ENCODE data around the gene CNN3.
"Not testable (repeated sequence)": the region's sequence is repeated elsewhere in the genome, so short reads cannot be mapped to it uniquely, and the experiment has no call there.

CNN3 gene

DNA sequence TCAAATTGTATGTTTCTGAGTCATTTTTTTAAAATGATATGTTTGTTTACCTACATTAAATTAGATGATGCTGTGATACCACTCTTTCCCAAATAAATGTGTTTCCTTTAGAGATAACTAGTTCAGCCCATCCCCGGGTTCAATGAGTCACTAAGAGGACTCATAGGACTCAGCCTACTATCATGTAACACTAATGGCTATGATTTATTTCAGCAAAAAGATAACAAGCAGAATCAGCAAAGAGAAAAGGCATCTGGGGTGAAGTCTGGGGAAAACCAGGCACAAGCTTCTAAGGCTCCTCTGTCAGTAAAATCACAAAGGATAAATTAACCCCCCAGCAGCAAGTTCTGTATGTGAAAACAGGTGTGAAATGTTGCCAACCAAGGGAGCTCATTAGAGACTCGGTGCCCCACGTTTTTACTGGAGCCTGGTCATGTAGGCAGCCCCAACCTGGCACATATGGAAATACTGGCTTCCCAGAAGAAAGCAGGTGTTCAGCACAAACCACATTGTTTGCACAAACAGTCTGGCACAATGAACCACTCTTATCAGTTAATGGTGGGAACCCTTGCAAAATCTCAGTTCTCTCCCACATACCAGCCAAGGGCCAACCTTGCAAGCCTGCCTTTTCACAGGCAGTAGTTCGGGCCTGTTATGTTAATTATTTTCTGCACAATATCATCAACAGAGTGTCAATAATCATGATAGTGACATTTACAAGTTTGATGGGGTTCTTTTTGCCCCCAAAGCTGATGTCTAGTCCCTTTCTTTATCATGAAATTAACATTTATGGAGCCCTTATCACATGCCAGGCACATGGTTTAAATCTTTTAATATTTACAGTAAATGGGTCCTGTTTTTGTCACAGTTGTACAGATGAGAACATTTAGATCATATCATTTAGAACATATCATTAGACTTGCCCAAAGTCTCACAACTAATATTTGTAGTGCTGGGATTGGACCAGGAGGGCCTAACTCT, 23.1 kb upstream of the CNN3 start:
- DNase-seq = no peak

DNA sequence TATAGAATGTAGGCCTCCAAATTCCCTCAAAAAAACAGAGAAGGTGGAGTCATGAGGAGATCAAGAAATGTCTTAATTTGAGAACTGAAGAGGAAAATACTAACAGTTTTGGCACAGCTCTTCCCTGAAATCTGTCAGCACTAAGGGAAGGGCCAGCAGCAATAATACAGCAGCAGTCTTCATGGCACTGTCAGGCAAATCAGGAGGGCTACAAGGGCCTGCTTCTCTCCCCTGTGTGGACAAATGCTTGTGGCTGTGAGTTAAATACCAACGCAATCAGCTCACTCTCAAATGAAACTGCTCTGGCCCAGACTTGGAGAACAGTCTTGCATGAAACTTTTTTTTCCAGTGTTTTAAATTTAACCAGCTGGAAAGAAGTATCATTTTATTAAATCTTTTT, 20.5 kb upstream of the CNN3 start:
- no peak for DNase-seq

DNA sequence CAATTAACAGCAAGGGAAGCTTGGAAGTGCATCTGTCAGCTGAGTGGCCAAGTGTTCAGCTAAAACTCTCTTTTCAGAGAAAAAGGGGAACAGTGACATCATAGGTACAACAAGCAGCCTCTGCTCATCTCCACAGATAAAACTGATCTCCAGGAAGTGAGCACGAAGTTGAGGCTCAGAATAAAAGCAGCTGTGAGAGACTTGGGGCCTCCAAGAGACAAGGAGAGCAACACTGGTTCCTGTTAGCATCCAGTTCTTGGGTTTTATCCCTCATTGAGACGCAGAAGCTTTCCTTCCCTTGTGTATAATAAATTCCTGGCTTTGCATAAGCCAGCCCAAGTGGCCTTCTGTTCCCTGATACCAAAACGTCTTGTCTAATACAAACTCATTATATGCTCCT, 20.0 kb upstream of the CNN3 start:
- no peak for DNase-seq

DNA sequence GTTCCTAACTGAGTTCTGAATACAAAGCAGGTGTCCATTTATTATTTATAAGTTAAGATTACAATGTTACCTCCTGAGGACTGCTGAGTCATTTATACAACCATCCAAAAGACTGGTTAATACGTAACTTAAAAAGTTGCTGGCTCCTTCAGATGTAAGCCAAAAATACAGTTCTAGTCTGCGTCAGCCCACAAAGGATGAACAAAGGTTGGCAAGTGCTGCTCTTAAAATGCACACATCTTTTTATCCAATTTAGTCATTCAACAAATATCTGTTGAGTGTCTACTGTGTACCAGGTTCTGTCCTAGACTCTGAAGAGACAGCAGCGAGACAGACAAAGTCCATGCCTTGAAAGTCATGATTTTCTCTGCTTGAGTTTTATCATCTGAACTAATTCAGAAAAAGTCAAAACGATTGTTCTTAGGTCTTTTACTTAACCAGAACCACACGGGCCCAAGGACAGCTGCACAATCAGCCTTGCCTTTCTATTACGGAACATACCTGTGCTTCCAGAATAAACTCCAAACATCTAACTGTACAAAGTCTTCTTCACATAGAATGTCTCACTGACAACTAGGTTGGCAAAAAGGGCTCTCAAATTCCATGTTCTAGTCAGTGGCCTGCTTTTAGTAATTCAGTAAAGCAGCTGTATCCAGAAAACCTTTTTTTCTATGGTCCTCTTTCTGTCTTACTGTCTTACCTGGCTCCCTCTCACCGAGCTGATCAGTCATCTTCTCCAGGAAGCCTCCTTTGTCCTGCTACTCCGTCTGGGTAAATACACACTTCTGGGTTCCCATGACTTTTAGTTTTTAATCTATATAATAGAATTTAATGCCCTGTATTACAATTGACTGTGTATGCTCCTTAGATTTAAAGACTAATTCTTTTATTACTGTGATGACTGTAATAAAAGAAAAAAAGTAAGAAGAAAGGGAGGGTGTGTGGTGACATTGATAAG, 15.5 kb upstream of the CNN3 start:
- DNase-seq = no peak

DNA sequence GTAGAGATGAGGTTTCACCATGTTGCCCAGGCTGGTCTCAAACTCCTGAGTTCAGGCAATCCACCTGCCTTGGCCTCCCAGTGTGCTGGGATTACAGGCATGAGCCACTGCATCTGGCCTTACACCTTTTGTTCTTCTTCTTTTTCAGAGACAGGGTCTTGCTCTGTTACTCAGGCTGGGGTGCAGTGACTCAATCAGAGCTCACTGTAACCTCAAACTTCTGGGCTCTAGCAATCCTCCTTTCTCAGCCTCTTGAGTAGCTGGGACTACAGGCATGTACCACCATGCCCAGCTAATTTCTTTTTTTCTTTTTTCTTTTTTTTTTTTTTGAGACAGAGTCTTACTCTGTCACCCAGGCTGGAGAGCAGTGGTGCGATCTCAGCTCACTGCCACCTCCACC, 14.6 kb upstream of the CNN3 start:
- DNase-seq = not testable (repeated sequence)

DNA sequence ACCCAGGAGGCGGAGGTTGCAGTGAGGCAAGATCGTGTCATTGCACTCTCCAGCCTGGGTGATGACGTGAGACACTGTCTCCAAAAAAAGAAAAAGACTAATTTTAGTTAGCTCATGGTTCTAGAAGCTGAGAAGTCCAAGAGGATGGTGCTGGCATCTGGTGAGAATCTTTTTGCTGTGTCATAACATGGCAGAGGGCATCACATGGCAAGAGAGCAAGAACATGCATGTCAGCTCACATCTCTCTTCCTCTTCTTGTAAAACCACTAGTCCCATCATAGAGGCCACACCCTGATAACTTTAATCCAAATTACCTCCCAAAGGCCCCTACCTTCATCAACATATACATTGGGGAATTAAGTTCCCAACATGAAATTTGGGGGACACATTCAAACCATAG, 13.8 kb upstream of the CNN3 start:
- DNase-seq = no peak

DNA sequence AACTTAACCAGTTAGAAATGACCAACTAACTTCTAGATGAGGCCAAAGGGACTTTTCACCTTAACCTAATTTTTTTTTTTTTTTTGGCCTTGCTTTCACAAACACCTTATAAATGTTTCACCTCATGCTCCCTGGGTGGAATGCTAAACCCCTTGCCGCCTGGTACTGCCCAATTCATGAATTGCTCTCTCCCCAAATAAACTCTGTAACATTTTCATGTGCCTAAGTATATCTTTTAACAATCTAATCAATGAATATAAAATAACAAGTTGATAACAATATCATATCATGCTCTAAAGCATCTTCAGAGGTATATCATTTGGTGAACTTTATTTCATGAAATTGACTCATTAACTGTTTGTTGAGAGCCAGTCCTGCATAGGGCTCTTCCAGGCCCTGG, 10.9 kb upstream of the CNN3 start:
- DNase-seq = no peak

DNA sequence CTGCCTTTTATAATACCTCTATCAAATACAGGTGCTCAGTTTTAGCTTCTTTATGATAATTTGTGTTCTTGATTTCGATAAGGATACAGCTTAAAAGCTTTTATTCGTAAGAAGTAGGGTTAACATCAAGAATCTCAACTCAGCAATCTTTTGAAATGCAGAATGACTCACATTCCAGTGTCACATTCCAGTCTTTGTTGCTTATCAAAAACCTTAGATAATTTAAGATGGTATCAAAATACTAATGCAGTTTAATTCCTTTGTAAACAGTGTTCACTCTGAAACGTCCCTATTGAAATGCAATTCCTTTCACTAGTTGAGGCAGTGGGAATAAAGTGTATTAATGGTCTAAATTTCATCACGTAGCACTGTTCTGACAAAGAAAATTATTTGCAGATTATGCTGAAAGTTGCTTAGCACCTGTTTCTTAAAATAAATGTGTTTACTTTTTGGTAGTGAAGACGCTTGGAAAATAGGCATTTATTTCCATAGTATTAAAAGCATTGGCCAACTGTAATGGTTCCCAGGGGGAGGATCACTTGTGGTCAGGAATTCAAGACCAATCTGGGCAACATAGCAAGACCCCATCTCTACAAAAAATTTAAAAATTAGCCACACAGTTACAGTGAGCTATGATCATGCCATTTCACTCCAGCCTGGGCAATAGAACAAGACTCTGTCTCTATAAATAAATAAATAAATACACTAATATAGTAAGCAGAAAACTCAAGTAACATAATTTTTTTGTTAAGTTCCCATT, 10.1 kb upstream of the CNN3 start:
- no peak for DNase-seq

DNA sequence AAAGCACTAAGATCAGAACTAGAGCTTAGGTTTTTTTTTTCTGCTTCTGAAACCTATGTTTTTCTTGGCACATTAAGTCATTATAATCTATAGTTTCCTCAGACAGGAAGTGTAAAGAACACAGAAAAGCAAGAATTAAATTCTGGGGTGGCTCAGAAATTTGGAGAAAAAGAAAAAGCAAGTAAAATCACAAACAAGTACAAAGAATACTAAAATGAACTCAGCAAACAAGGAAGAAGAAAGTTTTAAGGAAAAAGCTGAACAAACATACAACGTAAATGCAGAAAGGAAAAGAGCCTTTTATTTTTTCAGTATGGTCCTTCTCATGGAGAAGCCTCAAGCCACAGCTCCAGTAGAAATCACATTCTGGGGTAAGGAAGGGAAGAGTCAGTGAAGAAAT, 8.6 kb upstream of the CNN3 start:
- DNase-seq = no peak

DNA sequence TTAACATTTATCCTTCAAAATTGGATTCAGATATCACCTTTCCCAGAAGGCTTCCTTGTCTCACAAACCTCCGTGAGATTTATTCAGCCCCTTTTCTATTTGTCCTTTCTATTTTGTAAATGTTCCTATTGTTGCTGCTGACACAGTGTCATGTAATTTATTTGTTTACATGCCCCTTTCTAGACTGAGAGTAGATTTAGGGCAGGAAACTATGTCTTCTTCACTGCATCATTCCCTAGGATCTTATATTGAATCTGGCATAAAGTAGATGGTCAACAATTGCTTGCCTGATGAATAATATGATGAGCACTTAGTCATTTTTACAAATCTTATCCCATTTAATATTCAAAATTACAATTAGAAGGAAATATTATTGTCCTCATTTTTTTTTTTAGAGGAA, 8.1 kb upstream of the CNN3 start:
- DNase-seq = no peak

DNA sequence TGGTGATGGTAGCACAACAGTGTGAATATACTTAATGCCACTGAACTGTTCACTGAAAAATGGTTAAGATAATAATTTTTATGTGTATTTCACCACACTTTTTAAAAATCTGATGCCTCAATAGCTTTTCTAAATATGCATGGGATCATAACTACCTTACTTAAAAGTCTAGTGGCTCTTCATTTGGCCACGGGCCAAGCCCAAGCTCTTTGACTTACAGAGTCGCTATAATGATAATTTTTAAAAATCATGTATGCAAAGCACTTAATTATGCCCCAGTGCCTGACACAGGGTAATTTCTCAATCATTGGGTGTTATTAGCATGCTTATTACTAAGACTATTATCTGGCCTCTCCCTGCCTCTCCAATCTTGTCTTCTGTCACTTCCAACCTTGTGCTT, 7.6 kb upstream of the CNN3 start:
- DNase-seq = no peak

DNA sequence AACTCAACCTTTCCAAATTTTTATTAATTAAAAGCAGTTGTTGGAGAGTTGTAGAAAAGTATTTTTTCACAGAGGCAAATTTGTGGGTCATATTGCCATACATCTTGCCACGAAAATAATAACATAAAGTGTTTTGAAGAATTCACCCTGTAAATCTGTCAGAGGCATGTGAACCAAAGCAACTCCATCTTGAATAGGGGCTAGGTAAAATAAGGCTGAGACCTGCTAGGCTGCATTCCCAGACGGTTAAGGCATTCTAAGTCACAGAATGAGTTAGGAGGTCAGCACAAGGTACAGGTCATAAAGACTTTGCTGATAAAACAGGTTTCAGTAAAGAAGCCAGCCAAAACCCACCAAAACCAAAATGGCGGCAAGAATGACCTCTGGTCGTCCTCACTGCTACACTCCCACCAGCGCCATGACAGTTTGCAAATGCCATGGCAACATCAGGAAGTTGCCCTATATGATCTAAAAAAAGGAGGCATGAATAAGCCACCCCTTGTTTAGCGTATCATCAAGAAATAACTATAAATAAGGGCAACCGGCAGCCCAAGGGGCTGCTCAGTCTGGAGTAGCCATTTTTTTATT, 4.4 kb upstream of the CNN3 start:
- no peak for DNase-seq

DNA sequence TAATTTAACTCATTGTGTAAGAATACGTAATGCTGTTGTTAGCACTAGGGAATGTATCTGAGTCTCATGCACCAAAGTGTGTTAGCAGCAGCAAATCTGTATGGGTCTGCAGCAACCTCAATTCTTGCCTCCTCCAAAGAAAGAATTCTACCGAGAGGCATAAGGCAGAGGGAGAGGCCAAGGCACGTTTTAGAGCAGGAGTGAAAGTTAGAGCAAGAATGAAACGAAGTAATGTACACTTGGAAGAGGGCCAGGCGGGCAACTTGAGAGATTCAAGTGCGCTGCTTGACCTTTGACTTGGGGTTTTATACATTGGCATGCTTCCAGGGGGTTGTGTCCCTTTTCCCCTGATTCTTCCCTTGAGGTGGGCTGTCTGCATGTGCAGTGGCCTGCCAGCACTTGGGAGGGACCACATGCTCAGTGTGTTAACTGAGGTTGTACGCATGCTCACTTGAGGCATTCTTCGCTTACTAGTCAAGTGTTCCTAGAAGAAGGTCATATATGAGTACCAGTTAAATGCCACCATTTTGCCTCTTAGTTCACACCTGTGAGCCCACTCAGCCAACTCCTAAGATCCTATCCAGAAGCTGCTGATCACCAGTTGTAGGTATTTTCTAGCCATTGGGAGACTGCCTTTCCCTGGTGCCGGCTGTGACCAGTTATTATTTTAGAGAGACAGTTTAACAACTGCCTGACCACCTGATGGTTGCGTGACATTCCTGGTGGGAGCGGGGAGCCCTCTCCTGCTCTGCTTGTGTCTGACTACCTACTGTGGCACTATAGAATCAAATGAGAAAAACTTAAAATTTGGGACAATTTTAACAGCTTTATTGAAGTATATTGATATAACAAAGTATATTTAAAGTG, 2.7 kb upstream of the CNN3 start:
- DNase-seq = no peak

DNA sequence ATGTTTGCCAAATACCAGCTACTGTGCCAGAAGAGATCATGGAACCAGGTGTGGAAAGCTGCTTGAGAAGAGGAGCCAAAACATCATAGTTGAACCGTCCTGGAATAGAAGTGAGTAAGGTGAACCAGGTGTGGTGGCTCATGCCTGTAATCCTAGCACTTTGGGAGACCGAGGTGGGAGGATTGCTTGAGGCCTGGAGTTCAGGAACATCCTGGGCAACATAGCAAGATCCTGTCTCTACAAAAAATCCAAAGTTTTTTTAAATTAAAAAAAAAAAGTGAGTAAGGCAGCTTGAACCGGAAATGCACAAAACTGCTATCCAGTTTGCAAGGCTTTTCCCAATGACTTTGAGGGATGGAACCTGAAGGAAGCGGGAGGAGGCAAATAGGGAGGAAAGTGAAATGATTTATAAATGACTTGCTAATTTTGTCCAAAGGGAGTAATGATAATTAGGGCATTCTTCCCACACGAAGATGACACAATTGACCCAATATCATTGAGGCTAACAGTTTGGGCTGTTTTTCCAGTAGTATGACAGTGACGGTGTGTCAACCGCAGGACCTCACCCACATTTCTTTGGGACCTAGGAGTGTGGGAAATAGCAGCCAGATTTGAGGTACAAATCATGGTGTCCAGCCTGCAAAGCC, 1.5 kb upstream of the CNN3 start:
- DNase-seq = no peak

DNA sequence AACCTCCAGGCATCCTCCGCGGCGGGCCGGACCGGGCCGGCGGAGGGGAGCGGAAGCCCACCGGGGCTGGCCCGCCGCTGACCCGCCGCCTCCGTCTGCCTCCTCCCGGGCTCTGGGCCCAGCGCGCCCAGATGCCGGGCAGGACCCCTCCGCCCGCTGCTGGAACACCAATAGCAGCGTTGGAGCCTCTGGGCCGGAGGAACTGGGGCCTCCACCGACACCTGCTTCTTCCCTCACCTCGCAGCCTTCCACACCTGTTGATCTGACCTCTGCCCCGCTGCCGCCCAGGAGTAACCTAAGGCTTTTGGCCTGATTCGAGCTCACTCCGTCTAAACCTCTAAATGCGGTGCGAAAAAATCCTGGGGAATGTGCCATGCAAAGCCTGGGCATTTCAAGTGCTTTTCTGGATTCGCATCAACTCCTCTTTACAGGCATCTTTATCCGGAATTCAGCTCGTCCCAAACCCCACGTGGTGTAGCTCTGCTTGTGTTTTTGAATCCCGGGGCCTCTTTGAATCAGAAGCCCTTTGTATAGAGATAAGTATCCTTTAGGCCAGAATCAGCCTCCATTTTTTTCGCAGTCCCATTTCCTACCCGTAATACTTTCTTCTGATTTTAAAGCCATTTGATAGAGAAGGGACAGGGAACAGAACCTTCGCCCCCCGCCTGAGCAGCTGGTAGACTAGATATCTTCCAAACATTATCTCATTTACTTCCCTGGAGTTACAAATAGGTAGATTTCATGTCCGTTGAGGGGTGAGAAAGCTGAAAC, 680 bp upstream of the CNN3 start:
- DNase-seq = no peak

DNA sequence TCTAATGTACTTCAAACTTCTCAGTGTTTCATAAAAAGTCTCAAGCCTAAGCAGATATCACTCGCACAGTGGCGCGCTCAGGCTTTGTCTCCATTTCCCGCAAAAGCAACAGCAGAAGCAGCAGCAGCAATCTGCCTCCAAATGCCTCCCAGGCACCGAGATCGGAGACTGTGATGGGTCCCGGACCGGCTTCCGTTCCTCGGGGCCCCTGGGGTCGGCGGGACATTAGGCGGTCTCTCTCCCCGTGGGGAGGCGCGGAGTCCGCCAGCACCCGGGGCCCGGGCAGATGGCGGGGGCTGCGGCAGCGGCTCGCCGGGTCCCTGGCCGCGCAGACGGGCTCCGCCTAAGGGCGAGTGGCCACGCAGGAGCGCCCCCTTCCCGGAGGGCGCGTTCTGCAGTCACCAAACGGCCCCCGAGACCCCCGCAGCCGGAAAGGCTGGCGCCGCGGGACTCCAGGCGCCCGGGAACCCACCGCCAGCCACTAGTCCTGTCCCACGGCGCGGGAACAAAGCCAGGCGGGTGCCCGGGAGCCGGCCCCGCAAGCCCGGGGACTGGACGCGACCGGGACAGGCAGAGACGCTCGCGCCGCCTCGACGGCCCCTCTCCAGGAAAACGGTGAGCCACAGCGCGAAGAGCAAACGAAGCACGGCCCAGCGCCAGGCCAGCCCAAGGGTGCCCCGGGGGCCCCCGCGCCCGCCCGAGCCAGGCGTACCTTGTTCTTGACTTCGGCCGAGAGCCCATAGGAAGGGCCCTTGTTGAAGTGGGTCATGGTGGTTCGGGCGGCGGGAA, 590 bp downstream of the CNN3 start:
- DNase-seq = no peak

DNA sequence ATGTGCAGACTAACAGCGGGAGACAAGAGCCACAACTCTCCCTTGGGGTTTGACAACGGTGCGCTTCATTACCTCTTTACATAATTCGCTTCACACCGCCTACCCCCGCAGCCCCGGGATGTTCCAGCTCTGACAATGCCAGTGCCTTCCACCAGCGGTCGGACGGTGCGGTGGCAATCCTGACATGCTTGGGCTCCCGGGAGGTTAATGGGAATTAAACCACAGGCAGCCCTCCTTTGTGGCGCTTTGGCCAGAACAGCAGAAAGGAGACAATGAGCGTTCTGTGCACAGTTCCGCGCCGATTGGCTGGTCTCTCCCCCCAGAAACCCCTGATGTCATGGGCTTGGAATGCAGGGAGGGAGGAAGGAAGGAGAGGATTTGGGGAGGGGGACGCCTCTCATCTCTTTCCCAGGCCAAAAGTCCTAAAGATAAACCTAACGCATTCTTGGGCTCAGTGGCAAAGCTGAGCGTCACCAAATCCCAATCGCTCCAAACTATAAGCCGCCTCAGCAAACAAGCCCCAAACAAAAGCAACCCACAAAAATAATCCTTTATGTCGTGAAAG, 1.3 kb downstream of the CNN3 start:
- no peak for DNase-seq

DNA sequence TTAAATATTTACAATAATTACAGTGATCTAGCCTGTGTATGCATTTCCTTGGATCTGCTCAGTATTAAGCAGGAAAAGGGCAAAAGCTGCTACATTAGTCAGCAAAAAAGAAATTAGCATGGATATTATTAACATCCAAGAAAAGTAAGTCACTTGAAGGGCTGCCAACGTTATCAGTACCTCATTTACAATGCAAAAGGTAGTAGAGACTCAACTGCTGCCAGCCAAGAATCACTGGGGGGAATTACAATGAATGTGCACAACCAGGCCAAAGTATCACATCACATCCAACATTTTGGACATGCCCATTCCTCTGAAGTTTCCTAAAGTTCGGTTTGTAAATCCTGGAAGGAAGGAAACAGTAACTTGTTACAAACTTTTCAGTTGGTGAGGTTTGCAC, 1.9 kb downstream of the CNN3 start:
- no peak for DNase-seq

DNA sequence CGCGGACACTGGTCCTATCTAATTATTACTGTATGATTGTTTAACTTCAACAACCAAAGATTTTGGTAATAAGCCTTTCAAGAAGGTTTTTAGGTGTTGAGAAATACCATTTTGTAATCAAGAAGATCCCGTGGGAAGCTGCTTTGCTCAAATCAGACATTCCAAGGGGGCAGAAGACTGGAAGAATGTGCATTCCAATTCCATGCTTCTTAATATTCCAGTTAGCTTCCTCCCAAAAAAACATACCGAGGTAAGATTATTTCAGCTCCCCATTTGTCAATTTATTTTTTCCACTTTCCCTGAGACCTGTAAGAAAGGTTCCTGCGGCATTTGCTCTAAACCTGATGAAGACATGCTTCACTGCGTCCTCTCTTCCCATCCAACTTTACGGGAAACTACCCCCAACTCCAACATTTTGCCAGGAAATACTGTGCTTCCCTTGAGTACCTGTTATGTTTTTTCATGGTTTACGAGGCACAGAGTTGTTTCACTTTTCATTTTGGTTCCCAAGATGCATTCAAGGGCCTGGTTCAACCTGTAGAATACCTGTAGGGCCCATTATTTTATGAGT, 4.1 kb downstream of the CNN3 start:
- no peak for DNase-seq
